GM12801 (cell line): ENCODE results near the gene EMX2.

Source experiments
- TF ChIP-seq, protein P1 (sequence below): IDR thresholded peaks from one replicate; pipeline ENCODE4 v1.5.1; 2011; ENCODE audit warnings: control low read depth; ENCODE audit not compliant: insufficient read length; ENCODE audit errors: extremely low read depth

The EMX2 gene

DNA sequence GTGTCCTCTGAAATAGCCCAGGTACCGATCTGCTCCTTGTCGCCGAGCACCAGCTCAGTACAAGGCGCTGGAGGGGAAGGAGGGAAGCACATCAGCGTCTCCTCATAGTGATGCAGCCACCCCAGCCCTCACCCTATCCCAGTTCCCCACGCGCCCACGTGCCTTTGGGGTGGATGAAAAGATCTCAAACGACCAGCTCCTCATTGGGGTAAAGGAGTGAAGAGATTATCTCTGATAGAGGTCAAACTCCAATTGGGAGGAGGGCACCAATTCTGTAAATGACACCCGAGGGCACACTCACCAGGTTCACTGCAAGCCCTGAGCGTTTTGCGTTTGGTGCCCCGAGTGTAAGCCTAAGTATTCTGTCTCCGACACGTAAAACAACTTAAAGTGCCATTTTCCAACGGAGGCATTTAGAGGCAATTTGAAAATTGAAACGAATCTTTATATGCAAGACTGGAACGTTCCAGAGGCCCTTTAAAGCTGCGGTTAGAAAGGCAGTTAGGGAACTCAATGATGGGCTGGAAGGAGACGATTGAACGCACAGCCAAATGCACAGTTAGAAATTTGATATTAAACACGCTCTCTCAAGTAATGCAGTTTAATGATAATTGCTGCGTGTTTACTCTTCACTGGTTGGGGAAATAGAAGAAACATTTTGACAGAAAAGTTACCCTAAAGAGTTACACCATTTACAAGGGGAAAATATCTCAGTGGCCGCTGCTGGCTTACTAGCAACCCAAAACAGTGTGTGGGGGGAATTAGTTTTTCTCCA lies 8.9 kb upstream of the EMX2 start:
- TF ChIP-seq, protein P1, sequence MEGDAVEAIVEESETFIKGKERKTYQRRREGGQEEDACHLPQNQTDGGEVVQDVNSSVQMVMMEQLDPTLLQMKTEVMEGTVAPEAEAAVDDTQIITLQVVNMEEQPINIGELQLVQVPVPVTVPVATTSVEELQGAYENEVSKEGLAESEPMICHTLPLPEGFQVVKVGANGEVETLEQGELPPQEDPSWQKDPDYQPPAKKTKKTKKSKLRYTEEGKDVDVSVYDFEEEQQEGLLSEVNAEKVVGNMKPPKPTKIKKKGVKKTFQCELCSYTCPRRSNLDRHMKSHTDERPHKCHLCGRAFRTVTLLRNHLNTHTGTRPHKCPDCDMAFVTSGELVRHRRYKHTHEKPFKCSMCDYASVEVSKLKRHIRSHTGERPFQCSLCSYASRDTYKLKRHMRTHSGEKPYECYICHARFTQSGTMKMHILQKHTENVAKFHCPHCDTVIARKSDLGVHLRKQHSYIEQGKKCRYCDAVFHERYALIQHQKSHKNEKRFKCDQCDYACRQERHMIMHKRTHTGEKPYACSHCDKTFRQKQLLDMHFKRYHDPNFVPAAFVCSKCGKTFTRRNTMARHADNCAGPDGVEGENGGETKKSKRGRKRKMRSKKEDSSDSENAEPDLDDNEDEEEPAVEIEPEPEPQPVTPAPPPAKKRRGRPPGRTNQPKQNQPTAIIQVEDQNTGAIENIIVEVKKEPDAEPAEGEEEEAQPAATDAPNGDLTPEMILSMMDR, result no peak

DNA sequence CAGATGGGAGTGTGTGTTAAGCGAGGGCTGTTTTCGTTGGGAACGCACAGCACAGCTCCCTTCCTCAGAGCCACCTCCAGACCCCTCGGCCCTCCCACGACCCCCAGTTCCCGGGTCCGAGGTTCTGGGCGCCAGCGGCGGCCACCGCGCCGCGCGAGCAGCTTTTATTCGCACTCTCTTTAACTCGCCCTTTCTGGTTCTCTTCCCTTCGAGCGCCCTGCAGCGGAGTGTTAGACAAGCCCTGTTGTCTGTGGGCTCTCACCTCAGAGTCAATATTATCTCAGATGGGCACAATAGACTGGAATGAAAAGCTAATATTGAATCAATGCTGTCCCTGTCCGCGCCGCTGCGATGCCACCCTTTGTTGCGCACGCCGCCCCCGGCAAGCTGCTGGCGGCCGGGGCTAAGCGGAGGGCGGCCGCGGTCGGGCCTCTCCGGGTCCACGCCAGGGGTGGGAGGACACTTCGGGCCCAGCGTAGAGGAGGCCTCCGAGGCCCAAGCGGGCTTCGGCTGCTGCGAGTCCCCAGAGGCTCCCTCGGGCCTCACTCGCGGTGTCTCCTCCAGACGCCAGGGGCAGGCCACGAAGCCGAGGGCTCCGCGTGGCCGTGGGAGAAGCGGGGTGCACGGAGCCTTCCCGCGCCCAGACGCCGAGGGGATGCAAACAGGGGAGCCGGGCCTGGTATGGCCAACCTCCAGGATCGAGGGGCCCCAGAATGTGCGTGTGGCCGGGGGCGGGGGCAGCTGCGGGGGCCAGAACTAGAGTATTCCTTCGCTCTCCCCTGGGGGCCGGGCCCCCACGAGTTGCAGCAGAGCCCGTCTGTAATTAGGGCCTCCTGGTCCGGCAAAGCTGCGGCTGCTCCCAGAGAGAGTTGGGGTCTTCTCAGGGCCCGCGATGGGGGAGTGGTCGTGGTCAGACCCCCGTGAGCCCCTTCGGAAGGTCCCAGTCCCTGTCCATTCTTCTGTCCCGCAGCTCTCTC lies 7.9 kb upstream of the EMX2 start:
- TF ChIP-seq, protein P1, result no peak

DNA sequence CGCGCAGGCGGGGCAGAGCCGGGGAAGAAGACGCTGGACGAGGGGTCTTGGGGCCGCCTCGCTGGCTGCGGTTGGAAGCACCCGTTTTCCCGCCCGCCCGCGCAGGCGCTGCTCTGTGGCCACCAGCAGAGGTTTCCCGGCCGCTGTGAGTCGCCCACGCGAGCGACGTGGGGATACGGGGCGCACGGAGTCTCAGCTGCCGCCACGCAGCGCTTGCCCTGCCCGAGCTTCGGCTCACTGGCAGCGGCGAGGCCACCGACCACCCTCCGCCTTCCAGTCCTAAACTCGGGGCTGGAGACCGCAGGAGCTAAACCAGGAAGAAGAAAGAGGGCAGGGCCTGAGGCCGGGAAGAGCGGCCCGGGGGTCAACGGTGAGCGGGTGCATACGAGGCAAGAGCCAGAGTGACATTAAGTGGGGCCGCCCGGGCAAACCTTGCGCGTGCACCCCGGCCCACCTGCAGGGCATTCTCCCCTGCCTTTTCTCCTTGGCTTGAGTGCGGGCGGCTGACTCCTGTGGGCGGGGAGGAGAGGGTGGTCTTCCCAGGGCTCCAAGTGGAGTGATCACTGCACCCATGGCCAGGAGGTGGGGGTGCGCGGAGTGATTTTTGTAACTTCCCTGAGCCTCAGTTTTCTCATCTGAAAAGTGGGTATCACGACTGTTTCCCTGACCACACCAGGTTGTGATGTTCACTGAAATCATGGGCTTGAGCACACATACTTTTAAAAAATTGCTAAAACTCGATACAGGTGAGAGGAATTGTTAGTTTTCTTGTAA lies 7.1 kb upstream of the EMX2 start:
- TF ChIP-seq, protein P1, result no peak

DNA sequence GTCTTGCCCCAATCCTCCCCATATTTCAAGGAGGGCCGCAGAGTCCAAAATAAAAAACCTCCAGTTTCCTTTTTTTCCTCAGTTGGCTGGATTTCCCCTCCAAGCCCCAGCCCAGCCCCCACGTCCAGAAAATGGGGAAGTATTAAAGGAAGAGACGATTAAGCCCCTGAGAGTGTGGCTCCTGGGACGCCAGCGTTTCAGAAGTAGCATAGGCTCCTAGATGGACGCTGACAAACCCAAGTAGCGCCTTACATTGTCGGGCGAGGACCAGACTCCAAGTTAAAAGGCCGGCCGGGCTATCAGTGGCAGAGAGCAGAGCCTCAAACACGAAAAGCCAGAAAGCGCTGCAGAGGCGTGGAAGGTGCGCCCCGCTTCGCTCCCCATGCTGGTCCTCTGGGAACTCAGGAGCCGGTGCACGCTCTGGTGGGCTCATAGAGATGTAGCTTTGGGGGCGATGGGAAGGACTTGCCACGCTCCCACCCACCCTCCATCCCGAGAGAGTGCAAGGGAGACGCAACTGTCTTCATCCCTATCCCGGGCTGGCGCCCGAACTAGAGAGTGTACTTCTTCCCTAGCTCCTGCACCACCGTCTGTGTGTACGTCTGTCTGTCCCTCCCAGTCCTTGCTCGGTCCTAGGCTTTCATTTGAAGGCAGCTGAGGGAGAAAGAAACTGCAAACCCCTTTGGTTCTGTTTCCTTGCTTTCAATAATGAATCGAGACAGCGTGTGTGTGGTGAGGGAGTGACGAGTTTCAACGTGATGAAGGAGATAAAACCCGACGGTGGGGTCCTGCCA lies 6.3 kb upstream of the EMX2 start:
- TF ChIP-seq, protein P1, result no peak

DNA sequence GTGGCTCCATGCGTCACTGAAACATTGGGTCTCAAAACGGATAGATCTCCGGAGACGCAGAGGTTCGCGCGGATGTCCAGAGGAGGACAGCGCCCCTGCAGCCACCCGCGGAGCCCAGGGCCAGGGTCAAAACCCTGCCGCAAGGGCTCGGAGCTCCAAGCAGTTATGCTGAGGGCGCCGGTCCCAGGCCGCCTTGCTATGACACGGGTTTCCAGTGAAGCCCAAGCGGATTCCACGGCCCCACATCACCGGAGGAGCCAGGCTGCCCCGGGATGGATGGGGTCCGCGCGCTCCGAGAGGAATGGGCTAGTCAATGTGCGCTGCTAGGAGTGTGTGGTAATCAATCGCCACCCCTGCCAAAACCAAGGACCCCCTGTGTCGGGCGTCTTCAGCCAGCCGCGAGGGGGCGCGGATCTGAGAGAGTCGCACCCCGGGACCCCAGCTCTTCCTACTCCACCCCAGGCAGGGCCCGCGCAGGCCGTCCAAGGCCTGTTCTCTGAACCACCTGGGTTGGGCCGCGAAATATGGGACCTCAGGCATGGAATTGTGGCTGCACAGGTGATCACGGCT lies 5.6 kb upstream of the EMX2 start:
- TF ChIP-seq, protein P1, result no peak

DNA sequence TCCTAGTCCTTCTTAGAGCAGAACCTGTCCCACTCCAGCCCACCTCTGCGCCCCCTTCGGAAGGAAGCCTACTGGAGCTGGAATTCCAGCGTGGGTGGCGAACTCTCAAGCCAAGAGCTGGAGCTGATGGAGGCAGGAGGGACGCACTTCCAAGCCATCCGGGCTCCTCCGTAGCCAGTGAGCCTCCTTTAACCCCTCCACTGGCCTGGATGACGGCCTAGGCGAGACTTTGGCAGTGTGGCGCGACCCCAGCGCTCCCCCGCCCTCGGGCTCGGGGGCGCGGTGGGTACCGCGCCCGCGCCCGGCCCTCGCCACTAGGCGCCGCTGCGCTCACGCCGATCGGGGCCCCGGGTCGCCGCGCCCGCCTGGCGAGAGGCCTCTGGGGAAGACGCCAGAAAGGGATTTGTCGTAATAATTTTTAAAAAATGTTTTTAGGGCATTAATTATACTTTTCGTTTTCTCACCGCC lies 5.1 kb upstream of the EMX2 start:
- TF ChIP-seq, protein P1, result no peak
